H1 (cell line): ENCODE measurements around the gene ZXDC. TPM values are rescaled to one million over a fixed set of nuclear protein-coding genes. Genes with fewer than 3 reads are reported as not detected.

Source experiments
- CTCF ChIA-PET: fragments of 300-600 bp; sonication (Branson Sonifier 250); formaldehyde crosslinking; loops from one replicate; lab custom pipeline; 2021; ENCODE audit not compliant: partially characterized antibody; lab: Charles Lee
- POLR2A ChIA-PET: fragments of 300-600 bp; sonication (Branson Sonifier 250); formaldehyde crosslinking; loops from one replicate; lab custom pipeline; 2021; ENCODE audit warnings: inconsistent platforms; ENCODE audit not compliant: partially characterized antibody; lab: Charles Lee
- DNase-seq, 2 experiments: peaks; one replicate each; pipeline versions ENCODE4 v3.0.0 to v3.0.0-alpha.2; 2010 to 2022; ENCODE audit warnings: low spot score in 2 of 2, low read depth in 1 of 2, mixed read lengths in 1 of 2
- FAIRE-seq: peaks from 2 replicates; lab custom pipeline; 2011; peaks lifted over from hg19 to GRCh38; lab: Jason Lieb, UNC
- H2AFZ ChIP-seq: 2 replicates; pipeline ENCODE4 v1.8.1; 2012; ENCODE audit warnings: low read length, inconsistent platforms
- H2AK5ac ChIP-seq: 2 replicates; pipeline ENCODE4 v1.6.1; 2013; ENCODE audit warnings: low read depth, low read length
- H2BK120ac ChIP-seq: replicated peaks from 2 replicates; pipeline ENCODE3; 2013; ENCODE audit warnings: low read depth, low read length, inconsistent platforms
- H2BK12ac ChIP-seq: 2 replicates; pipeline ENCODE4 v1.6.1; 2013; ENCODE audit warnings: low read depth, low read length
- H2BK15ac ChIP-seq: 2 replicates; pipeline ENCODE4 v1.6.1; 2013; ENCODE audit warnings: low read length
- H2BK20ac ChIP-seq: 2 replicates; pipeline ENCODE4 v1.6.1; 2013; ENCODE audit warnings: low read length
- H2BK5ac ChIP-seq: 2 replicates; pipeline ENCODE4 v1.6.1; 2013; ENCODE audit warnings: low read depth, low read length
- H3K14ac ChIP-seq: 2 replicates; pipeline ENCODE4 v1.6.1; 2013; ENCODE audit warnings: inconsistent platforms; ENCODE audit not compliant: insufficient read length
- H3K18ac ChIP-seq: 2 replicates; pipeline ENCODE4 v1.6.1; 2013; ENCODE audit warnings: low read length; ENCODE audit errors: extremely low read depth
- H3K23ac ChIP-seq: 2 replicates; pipeline ENCODE4 v1.6.1; 2013; ENCODE audit warnings: inconsistent platforms; ENCODE audit not compliant: insufficient read length
- H3K23me2 ChIP-seq: 2 replicates; pipeline ENCODE4 v1.6.1; 2013; ENCODE audit warnings: low read depth, low read length
- H3K27ac ChIP-seq: 2 replicates; pipeline ENCODE4 v1.6.1; 2011; ENCODE audit warnings: low read depth, low read length, inconsistent platforms
- H3K27me3 ChIP-seq, 4 experiments: replicated peaks in 1 of 4; 1 replicate in 1 of 4; 2 replicates in 3 of 4; pipeline versions ENCODE4 v1.6.1 to v1.8.1; 2011 to 2013; ENCODE audit warnings: low read length in 3 of 4, mild to moderate bottlenecking in 3 of 4, inconsistent platforms in 2 of 4, mixed read lengths in 2 of 4, moderate library complexity in 1 of 4; ENCODE audit not compliant: control insufficient read depth in 3 of 4, insufficient read depth in 3 of 4; ENCODE audit errors: extremely low read depth in 1 of 4
- H3K36me3 ChIP-seq, 4 experiments: 2 replicates each; pipeline versions ENCODE4 v1.6.1 to v1.8.1; 2011 to 2013; ENCODE audit warnings: mild to moderate bottlenecking in 4 of 4, low read length in 3 of 4, moderate library complexity in 2 of 4, control low read depth in 1 of 4, inconsistent platforms in 1 of 4; ENCODE audit not compliant: insufficient read depth in 4 of 4, control insufficient read depth in 2 of 4
- H3K4ac ChIP-seq: replicated peaks from 2 replicates; pipeline ENCODE3; 2013; ENCODE audit warnings: low read length, low read depth, mixed read lengths, inconsistent platforms; ENCODE audit not compliant: insufficient read length
- H3K4me1 ChIP-seq, 4 experiments: replicated peaks in 1 of 4; 1 replicate in 1 of 4; 2 replicates in 3 of 4; pipeline versions ENCODE4 v1.6.1 to v1.8.1; 2011 to 2013; ENCODE audit warnings: low read length in 3 of 4, inconsistent platforms in 2 of 4, mixed read lengths in 1 of 4; ENCODE audit not compliant: insufficient read depth in 4 of 4, control insufficient read depth in 3 of 4
- H3K4me2 ChIP-seq, 2 experiments: 2 replicates each; pipeline versions ENCODE4 v1.6.1 to v1.8.1; 2011 to 2013; ENCODE audit warnings: low read depth in 2 of 2, low read length in 2 of 2, control low read depth in 1 of 2, inconsistent platforms in 1 of 2, mild to moderate bottlenecking in 1 of 2; ENCODE audit not compliant: insufficient read depth in 1 of 2
- H3K4me3 ChIP-seq, 4 experiments: fragments of 200-600, 300-600 bp in 1 of 4; sonication (generic), shearing (Covaris generic), sonication (Bioruptor Twin) in 1 of 4; 2 replicates each; pipeline versions ENCODE4 v1.5.1 to v1.8.1; 2011 to 2016; ENCODE audit warnings: low read length in 4 of 4, low read depth in 3 of 4, control low read depth in 2 of 4, inconsistent platforms in 2 of 4, mild to moderate bottlenecking in 2 of 4, mixed read lengths in 1 of 4, moderate library complexity in 1 of 4; ENCODE audit not compliant: insufficient read depth in 2 of 4; ENCODE audit errors: extremely low read depth in 1 of 4
- H3K56ac ChIP-seq: replicated peaks from 2 replicates; pipeline ENCODE3; 2013; ENCODE audit warnings: low read depth, mild to moderate bottlenecking, mixed read lengths, low read length, inconsistent platforms; ENCODE audit not compliant: insufficient read length
- H3K79me1 ChIP-seq: 2 replicates; pipeline ENCODE4 v1.6.1; 2013; ENCODE audit warnings: low read depth, low read length, control low read depth
- H3K79me2 ChIP-seq, 2 experiments: 2 replicates each; pipeline versions ENCODE4 v1.6.1 to v1.8.1; 2012 to 2013; ENCODE audit warnings: low read length in 2 of 2, mild to moderate bottlenecking in 2 of 2, inconsistent platforms in 1 of 2; ENCODE audit not compliant: insufficient read depth in 2 of 2, control insufficient read depth in 1 of 2
- H3K9ac ChIP-seq, 4 experiments: replicated peaks in 1 of 4; 1 replicate in 1 of 4; 2 replicates in 3 of 4; pipeline versions ENCODE4 v1.6.1 to v1.8.1; 2011 to 2013; ENCODE audit warnings: low read depth in 3 of 4, low read length in 3 of 4, control low read depth in 2 of 4, mild to moderate bottlenecking in 2 of 4, moderate library complexity in 2 of 4, inconsistent platforms in 1 of 4; ENCODE audit errors: extremely low read depth in 1 of 4
- H3K9me3 ChIP-seq, 2 experiments: 2 replicates each; pipeline versions ENCODE4 v1.6.1 to v1.8.1; 2012 to 2013; ENCODE audit warnings: mild to moderate bottlenecking in 2 of 2, moderate library complexity in 2 of 2, control low read depth in 1 of 2, inconsistent platforms in 1 of 2, low read depth in 1 of 2, low read length in 1 of 2, mixed read lengths in 1 of 2; ENCODE audit not compliant: insufficient read depth in 2 of 2
- H4K20me1 ChIP-seq, 2 experiments: replicated peaks in 1 of 2; 2 replicates each; pipeline versions ENCODE3 to v1.8.1; 2011 to 2013; ENCODE audit warnings: inconsistent platforms in 2 of 2, low read length in 2 of 2, mild to moderate bottlenecking in 1 of 2; ENCODE audit not compliant: insufficient read depth in 2 of 2, control insufficient read depth in 1 of 2
- H4K5ac ChIP-seq: 2 replicates; pipeline ENCODE4 v1.6.1; 2013; ENCODE audit warnings: low read length, low read depth, mixed read lengths, inconsistent platforms; ENCODE audit not compliant: insufficient read length
- H4K8ac ChIP-seq: 2 replicates; pipeline ENCODE4 v1.8.0; 2013; ENCODE audit warnings: mild to moderate bottlenecking, moderate library complexity, low read length, inconsistent platforms; ENCODE audit not compliant: insufficient read depth; ENCODE audit errors: extremely low read depth
- H4K91ac ChIP-seq: replicated peaks from 2 replicates; pipeline ENCODE3; 2013; ENCODE audit warnings: low read length, mixed read lengths, inconsistent platforms; ENCODE audit not compliant: insufficient read length
- ASH2L ChIP-seq: fragments of 200-600, 300-600 bp; sonication (generic); IDR thresholded peaks from one replicate; pipeline ENCODE4 v1.7.1; 2017; ENCODE audit warnings: low read length
- CBX5 ChIP-seq: fragments of 300-800, 300-1000 bp; sonication (generic); IDR thresholded peaks from 2 replicates; pipeline ENCODE4 v1.7.1; 2016; ENCODE audit warnings: antibody characterized with exemption, low read length, low read depth
- CBX8 ChIP-seq: fragments of 300-800, 300-1000 bp; sonication (generic); IDR thresholded peaks from 2 replicates; pipeline ENCODE4 v1.7.1; 2016; ENCODE audit warnings: low read depth, low read length, borderline replicate concordance
- EGR1 ChIP-seq: IDR thresholded peaks from 2 replicates; pipeline ENCODE4 v1.6.1; 2011; ENCODE audit warnings: low read depth, low read length, borderline replicate concordance
- FOSL1 ChIP-seq: IDR thresholded peaks from 2 replicates; pipeline ENCODE4 v1.6.1; 2011; ENCODE audit warnings: mild to moderate bottlenecking, low read depth, low read length, moderate library complexity; ENCODE audit not compliant: insufficient read depth
- NANOG ChIP-seq: IDR thresholded peaks from 2 replicates; pipeline ENCODE4 v1.6.1; 2011; ENCODE audit warnings: low read length, low read depth, mild to moderate bottlenecking, inconsistent platforms; ENCODE audit not compliant: insufficient read depth, poor library complexity, severe bottlenecking
- POU5F1 ChIP-seq: IDR thresholded peaks from 2 replicates; pipeline ENCODE4 v1.6.1; 2011; ENCODE audit warnings: low read depth, mild to moderate bottlenecking, low read length, moderate library complexity
- SAP30 ChIP-seq: fragments of 300-600 bp; sonication (generic); IDR thresholded peaks from 2 replicates; pipeline ENCODE4 v1.7.1; 2012; ENCODE audit warnings: low read length, moderate library complexity, mild to moderate bottlenecking, inconsistent platforms; ENCODE audit not compliant: insufficient read depth, insufficient replicate concordance
- TBP ChIP-seq: IDR thresholded peaks from 2 replicates; pipeline ENCODE4 v1.6.1; 2011; ENCODE audit warnings: low read depth, low read length, improper control_type of control experiment
- WGBS, 2 experiments: shearing (Covaris generic) in 1 of 2; methylation state at CpG; one replicate each; pipeline versions ENCODE4 v1.1.6 to v1.1.7; 2013 to 2015; ENCODE audit warnings: low lambda C conversion rate in 2 of 2, mixed read lengths in 2 of 2, inconsistent platforms in 1 of 2, low coverage in 1 of 2, missing lambda C conversion rate in 1 of 2; ENCODE audit not compliant: insufficient replicate concordance in 2 of 2, insufficient coverage in 1 of 2, insufficient read length in 1 of 2; ENCODE audit errors: extremely low coverage in 1 of 2, missing lambda C conversion rate in 1 of 2; 5-methylcytosine and 5-hydroxymethylcytosine counted together
- polyA plus RNA-seq, 7 experiments: library from polyadenylated mRNA; depleted of rRNA in 3 of 7; stranded (reverse) in 5 of 7; unstranded in 2 of 7; fragments of >200 nt in 5 of 7; fragments of 200-250 nt in 2 of 7; gene quantifications; 1 replicate in 5 of 7; 2 replicates in 1 of 7; 4 replicates in 1 of 7; pipeline versions ENCODE4 v1.2.1 to v1.2.3, GENCODE V29; 2011 to 2013; ENCODE audit warnings: missing spikeins in 2 of 7, mixed read lengths in 2 of 7
- total RNA-seq: library from RNA; stranded (reverse); fragmentation: NEBNext Ultra II Directional; extraction: Animal tissue kit (Norgen Biotek cat#: 25700); gene quantifications from 2 replicates; pipeline ENCODE4 v1.2.1, GENCODE V29; 2021

ZXDC gene
- total and polyA plus RNA-seq, 2 of the 8 experiments (the other 6 are each of a cell fraction or from before 2014, with no cell fraction given): 12.7 to 24.3 TPM

GRCh38 chr3:126451511-126451910 is 24.2 kb downstream of the ZXDC start:
- no peak for DNase-seq
- Histone ChIP-seq H3K79me2 (no peaks in the 10 kb centered on the region; a peak in 2 of 4 replicates), H3K23me2 (no peaks in the 10 kb centered on the region), H3K79me1 (0 out of 2 replicates have a peak, but pooled peaks cover 2% of the 10 kb centered on the region), H3K4me2 (no peak overlapping the region), H4K91ac (no peak overlapping the region), H3K27me3 (no peaks in the 10 kb centered on the region), H3K23ac (no peak overlapping the region), H3K9me3 (no peaks in the 10 kb centered on the region), H3K14ac (no peak overlapping the region), H4K5ac (no peak overlapping the region), H4K20me1 (peaks cover 0 to 6% of the 10 kb centered on the region in 2 experiments), H2BK20ac (no peak overlapping the region), H3K56ac (no peak overlapping the region), H2BK120ac (no peak overlapping the region), H2BK15ac (no peak overlapping the region), H3K4me3 (no peak overlapping the region), H2BK12ac (no peak overlapping the region), H3K9ac (no peak overlapping the region), H2AFZ (no peak overlapping the region), H3K4me1 (peaks cover 0 to 3% (median 0%) of the 10 kb centered on the region in 4 experiments; a peak in 3 of 7 replicates), H3K4ac (no peak overlapping the region), H3K18ac (no peak overlapping the region), H3K27ac (no peak overlapping the region), H4K8ac (no peak overlapping the region), H3K36me3 (peaks cover 0 to 19% (median 5%) of the 10 kb centered on the region in 4 experiments; a peak in 6 of 8 replicates), H2BK5ac (no peak overlapping the region), H2AK5ac (no peak overlapping the region)
- FAIRE-seq: no peak
- ChIA-PET POLR2A (interaction anchor here (1.0 to 1.2 kb wide), 2 partner anchors 8 to 17 kb away, joined by 3 to 7 read pairs; no protein-coding TSS in a partner anchor), CTCF (no interaction called here)
- no peak for TF ChIP-seq FOSL1
- no peak for TF ChIP-seq CBX8
- no peak for TF ChIP-seq CBX5
- TF ChIP-seq NANOG: no peak
- no peak for TF ChIP-seq ASH2L
- TF ChIP-seq TBP: no peak
- no peak for TF ChIP-seq EGR1
- no peak for TF ChIP-seq SAP30
- TF ChIP-seq POU5F1: no peak
- WGBS, 2 experiments: 93% methylated on average over 12 of the region's 12 CpGs; no CpG with 5 or more reads in 1 of the 2 experiments
